GM19351 (cell line): ENCODE measurements around the gene CAMK2B.

ENCODE experiments used
- ATAC-seq: cut with Tn5 transposase; IDR thresholded peaks from one replicate; pipeline ENCODE4 v1.9.1; 2021; ENCODE audit warnings: mild to moderate bottlenecking, moderate library complexity; ENCODE audit not compliant: unreplicated experiment

Gene CAMK2B

DNA sequence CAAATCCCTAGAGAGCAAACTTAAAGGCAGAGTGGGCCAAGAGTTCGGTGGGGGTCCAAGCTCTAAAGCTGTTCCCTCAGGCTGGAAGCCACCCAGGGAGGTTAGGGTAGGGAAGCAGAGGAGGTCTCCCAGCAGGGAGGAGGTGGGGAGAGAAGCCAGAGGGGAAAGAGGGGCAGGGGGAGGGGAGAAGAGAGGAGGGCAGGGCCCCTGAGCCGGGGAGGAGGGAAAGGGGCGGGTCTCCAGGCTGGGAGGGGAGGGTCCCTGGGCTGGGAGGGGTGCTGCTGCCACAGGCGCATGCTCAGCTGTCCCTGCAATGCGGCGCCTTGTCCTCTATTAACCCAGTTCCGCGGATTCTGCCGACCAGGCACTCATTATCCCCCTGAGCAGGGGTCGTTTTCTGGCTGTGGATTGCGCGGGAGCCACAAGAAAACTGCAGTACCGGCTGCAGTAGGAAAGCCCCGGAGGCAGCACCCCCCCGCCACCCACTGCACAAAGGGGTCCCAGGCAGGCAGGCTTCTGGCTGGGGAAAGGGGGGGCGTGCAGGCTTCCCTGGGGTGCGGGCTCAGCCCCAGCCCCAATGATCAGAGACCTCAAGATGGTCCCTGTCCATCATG lies 49.3 kb downstream of the CAMK2B start:
- no peak for ATAC-seq

DNA sequence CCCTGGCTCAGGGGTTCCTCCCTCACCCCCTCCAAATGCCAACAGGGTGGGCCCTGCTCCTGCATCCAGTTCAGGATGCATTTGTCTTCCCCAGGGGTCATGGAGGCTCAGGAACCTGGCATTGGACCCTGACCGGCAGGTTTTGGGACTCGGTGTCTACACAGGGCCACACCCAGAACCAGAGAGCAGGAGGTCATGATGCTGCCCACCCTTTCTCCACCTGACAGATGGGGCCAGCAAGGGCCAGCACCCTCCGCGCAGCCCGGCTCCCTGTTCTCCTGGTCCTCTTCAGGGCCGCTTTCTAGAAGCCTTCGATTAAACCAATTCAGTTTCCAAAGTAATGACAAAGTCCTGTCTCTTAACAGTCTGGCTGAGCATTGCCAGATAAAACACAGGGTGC lies 50.2 kb downstream of the CAMK2B start:
- ATAC-seq: no peak

- no peak for ATAC-seq
Observed at GRCh38 chr7:44274623-44274975, 50.8 kb downstream of the CAMK2B start.

DNA sequence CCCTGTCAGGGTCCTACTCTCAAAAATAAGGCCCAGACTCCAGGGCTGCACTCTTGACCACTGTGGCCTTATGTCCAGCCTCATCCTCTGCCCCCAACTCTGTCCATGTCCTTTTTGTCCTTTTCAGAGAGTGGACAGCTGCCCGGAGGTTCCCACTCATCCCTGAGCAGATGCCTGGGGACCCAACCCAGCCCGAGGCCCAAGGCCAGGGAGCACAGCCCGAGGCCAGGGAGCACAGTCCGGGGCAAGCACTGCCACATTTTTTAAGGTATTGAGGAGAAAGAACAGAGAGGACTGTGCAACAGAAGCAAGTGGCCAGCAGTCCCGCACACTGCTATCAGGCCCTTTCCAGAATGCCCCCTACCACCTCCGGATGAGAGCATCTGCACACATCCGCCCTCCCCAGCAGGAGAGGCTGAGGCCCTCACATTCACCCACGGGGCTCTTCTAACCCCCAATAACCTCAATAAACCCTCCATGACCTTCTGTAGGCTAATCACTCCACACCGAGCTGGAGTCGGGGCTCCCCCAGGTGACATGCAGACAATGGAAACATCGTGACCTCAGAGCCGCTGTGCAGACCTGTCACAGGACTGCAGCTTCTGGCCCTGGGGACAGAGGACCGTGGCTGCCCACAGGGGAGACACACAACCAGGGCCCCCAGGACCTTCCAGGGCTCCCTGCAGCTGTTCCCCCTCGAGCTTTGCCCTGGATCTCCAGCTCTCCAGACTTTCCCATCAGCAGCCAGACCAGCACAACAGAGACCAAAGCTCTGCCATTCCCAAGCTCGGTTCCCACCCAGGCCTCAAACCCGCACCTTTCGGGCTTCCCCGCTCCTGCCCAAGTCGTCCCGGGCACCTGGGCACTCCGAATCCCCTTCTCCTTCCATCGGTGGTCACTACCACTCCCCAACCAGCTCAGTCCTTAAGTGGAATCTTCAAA lies 51.4 kb downstream of the CAMK2B start:
- peak; percentile 74 for ATAC-seq

GRCh38 chr7:44272981-44273380 lies 52.4 kb downstream of the CAMK2B start:
- ATAC-seq: no peak

DNA sequence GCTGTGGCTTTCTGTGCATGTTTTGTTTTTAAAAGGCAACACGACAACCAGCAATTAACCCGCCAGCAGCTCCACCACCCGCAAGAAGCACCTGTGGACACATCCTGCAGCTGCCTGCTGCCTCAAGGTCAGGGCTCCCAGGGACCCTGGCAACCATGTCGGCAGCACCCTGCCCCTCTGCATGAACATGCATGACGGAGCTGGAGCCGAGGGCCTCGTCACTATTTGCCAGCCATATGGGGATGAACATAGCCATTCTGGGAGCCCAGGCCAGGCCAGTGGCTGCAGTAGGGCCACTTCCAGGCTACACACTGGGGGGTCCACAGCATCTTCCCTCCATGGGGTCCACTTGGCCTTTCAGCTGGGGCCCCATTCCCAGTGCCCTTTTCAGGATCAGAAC lies 52.9 kb downstream of the CAMK2B start:
- ATAC-seq: no peak

GRCh38 chr7:44269943-44270493 lies 55.4 kb downstream of the CAMK2B start:
- ATAC-seq: no peak

DNA sequence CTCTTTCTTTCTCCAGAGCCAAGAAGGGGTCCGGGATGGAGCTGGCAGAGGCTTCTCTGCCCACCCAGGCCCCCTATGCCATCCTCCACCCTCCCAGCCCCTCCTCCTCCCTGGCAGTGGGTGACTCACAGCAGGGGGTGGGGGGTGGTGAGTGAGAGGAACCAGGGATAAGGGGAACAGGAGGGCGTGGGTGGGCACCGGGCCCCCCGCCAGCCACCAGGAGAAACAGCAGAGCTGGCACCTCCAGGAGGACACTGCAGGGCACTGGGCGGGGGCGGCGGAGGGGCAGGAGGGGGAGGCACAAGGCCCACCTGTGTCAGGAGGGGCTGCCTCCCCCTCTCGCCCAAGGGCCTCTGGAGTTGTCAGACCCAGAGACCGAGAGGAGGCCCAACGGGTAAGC lies 56.0 kb downstream of the CAMK2B start:
- no peak for ATAC-seq

GRCh38 chr7:44268671-44269070 lies 56.7 kb downstream of the CAMK2B start:
- no peak for ATAC-seq

DNA sequence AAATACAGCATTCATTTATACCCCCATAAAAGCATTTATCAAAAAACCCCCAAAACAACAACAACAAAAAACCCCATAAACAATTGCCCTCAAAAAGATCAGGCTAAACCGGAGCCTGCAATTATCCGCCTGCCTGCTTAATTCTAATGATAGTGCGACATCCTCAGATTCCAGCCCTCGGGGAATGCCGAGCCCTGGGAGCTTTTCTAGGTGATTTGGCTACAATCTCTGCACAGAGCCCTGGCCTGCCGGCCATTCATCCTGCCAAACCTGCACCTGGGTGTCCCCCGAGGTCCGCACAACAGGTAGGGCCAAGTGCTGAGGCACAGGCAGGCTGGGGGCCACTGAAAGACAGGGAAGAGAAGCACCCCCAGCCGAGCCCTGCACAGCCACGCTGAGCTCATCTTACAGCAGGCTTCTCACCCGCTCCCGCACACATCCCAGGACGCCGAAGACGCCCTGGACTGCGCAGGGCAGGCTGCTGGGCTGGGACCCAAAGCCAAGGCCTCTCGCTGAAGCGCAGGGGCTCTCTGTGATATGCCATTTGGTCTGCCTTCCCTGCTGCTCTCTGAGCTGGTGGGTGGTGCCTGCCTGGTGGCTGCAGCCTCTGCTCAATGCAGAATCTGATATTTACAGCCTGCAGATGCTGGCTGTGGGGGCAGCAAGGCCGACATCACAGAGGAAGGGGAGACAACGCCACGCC lies 57.5 kb downstream of the CAMK2B start:
- ATAC-seq: no peak

DNA sequence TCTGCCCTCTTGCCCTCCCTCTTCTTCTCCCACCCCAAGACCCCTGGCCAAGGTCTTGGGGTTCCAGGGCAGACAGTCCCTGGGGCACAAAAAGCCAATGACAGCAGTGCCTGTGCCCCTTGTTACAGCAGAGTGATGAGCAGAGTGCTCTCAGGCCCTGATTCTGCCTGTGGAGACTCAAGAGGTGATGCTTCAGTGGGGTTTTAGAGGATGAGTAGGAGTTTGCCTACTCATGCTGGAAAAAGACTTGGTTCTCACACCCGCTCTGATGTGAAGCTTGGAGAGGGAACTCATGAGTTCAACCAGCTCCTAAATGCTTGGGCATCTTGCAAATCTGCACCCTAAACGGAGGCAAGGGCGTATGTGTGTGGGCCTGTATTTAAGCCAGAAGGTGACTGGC lies 58.2 kb downstream of the CAMK2B start:
- no peak for ATAC-seq

GRCh38 chr7:44266526-44266925 lies 58.9 kb downstream of the CAMK2B start:
- ATAC-seq: no peak

- ATAC-seq: no peak
Observed at GRCh38 chr7:44265728-44266127, 59.7 kb downstream of the CAMK2B start.

DNA sequence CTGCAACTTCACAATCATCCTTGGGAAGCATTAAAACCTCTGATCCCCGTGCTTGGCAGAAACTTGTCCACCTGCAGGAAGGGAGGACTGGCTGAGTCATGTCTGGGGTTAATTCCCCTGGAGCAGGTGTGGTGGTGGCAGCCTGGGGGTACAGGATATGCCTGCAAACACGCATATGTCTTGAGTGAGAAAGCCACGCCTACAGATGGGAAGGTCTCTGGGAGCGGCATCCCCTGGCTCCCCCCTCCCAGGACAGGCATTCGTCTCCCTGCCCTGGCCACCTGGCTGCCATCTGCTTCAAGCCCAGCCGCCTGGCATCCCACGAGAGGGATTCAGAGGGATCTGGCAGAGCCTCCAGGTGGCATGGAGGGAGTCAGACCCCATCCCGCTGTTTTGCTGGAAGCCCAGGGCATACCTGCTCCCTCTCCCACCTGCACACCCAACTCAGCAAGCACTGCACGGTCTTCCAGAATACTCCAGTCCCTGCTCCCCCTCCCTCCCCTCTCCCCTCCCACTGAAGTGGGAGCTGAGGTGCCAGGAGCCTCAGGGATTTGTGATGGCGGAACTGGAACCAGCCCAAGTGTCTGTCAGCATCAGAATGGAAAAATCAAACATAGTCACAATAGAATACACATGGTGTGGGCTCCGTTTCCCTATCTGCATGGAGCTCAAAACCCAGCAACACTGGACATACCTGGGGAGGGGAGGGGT lies 61.0 kb downstream of the CAMK2B start:
- ATAC-seq: no peak

GRCh38 chr7:44263326-44264082 lies 61.9 kb downstream of the CAMK2B start:
- no peak for ATAC-seq

GRCh38 chr7:44262031-44262430 lies 63.4 kb downstream of the CAMK2B start:
- ATAC-seq: no peak

- no peak for ATAC-seq
Observed at GRCh38 chr7:44261240-44261639, 64.2 kb downstream of the CAMK2B start.

- ATAC-seq: no peak
Observed at GRCh38 chr7:44259547-44260457, 65.6 kb downstream of the CAMK2B start.

DNA sequence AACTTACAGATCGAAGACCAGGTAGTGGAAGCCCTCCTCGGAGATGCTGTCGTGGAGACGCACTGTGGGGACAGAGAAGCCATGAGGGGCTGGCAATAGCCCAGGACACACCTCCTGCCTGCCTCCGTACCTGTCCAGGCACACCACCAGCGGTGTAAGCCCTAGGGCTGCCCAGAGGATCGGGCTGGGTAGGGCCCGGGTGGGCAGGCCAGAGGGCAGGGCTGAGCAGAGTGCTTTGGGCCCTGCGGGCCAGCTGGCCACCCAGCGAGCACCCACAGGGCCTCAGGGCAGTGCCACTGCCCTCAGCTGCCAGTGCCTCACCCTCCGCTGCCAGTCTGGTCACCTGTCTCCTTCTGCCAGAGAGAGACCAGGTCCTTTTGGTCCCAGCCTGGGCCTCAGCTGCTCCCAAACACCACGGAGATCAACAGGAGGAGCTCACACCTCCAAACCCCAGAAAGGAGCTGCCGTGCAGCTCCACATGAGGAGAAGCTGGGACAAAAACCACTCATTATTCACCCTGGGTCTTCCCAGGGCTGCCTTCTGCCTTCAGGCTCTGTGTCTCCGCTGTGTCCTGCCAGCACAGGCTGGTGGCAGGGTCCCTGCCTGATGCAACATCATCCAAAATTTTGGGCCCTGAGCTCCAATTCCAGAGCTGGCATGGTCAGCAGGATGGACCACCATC lies 66.4 kb downstream of the CAMK2B start:
- ATAC-seq: no peak
